ENCODE data around the gene POLN.

Gene POLN

GRCh38 chr4:2281575-2282343 is 39.8 kb upstream of the POLN start:
- peak overlapping the region; percentile 37; the same call in 1 of the 2 replicates for H3K9ac ChIP-seq (ENCODE audit: low read length)
- TF ChIP-seq EZH2 (IDR thresholded peaks at IDR 0.05; ENCODE audit: borderline replicate concordance, low read length) (no peak), CTCF (IDR thresholded peaks at IDR 0.05; ENCODE audit: low read length) (peak; percentile 37; the same call in 1 of the 2 replicates)
- H3K27me3 ChIP-seq (ENCODE audit: insufficient read depth, low read length): no peaks in the 10 kb centered on the region
- H3F3A ChIP-seq (ENCODE audit: insufficient read depth, low read length): no peaks in the 10 kb centered on the region
- peak overlapping the region; percentile 26; the same call in 1 of the 2 replicates for H3K4me2 ChIP-seq (ENCODE audit: low read length)
- no peaks in the 10 kb centered on the region for H3K79me2 ChIP-seq (ENCODE audit: insufficient read depth, low read length)
- no peaks in the 10 kb centered on the region for H3K9me2 ChIP-seq (ENCODE audit: low read depth, low read length)
- no peaks in the 10 kb centered on the region for H4K20me1 ChIP-seq (ENCODE audit: insufficient read depth, low read length)
- H3K36me3 ChIP-seq (ENCODE audit: insufficient read depth, low read length): no peaks in the 10 kb centered on the region
- H3K4me1 ChIP-seq (ENCODE audit: insufficient read depth, low read length, severe bottlenecking): peaks cover 13% of the 10 kb centered on the region
- H3K27ac ChIP-seq (ENCODE audit: low read depth, low read length, poor library complexity, severe bottlenecking): peak overlapping the region; percentile 18
- no peak overlapping the region for H2AFZ ChIP-seq (ENCODE audit: low read length)
- H3K4me3 ChIP-seq (ENCODE audit: low read depth, low read length, poor library complexity, severe bottlenecking): no peak overlapping the region
- H3K9me3 ChIP-seq (ENCODE audit: low read length): no peaks in the 10 kb centered on the region

- Histone ChIP-seq H3F3A (ENCODE audit: insufficient read depth, low read length) (no peaks in the 10 kb centered on the region), H4K20me1 (ENCODE audit: insufficient read depth, low read length) (no peaks in the 10 kb centered on the region), H3K27me3 (ENCODE audit: insufficient read depth, low read length) (no peaks in the 10 kb centered on the region), H3K36me3 (ENCODE audit: insufficient read depth, low read length) (no peaks in the 10 kb centered on the region), H3K79me2 (ENCODE audit: insufficient read depth, low read length) (no peaks in the 10 kb centered on the region), H3K27ac (ENCODE audit: low read depth, low read length, poor library complexity, severe bottlenecking) (no peak overlapping the region), H3K4me3 (ENCODE audit: low read depth, low read length, poor library complexity, severe bottlenecking) (no peak overlapping the region), H3K9ac (ENCODE audit: low read length) (no peak overlapping the region), H3K9me2 (ENCODE audit: low read depth, low read length) (no peaks in the 10 kb centered on the region), H3K9me3 (ENCODE audit: low read length) (no peaks in the 10 kb centered on the region), H2AFZ (ENCODE audit: low read length) (no peak overlapping the region), H3K4me2 (ENCODE audit: low read length) (no peak overlapping the region), H3K4me1 (ENCODE audit: insufficient read depth, low read length, severe bottlenecking) (peaks cover 13% of the 10 kb centered on the region)
- TF ChIP-seq CTCF (IDR thresholded peaks at IDR 0.05; ENCODE audit: low read length) (peak; percentile 26; the same call in 1 of the 2 replicates), EZH2 (IDR thresholded peaks at IDR 0.05; ENCODE audit: borderline replicate concordance, low read length) (no peak)
These were observed 38.8 kb upstream of the POLN start for GRCh38 chr4:2280531-2281300.

- Histone ChIP-seq H3K79me2 (ENCODE audit: insufficient read depth, low read length) (no peaks in the 10 kb centered on the region), H3K27me3 (ENCODE audit: insufficient read depth, low read length) (no peaks in the 10 kb centered on the region), H4K20me1 (ENCODE audit: insufficient read depth, low read length) (no peaks in the 10 kb centered on the region), H3F3A (ENCODE audit: insufficient read depth, low read length) (no peaks in the 10 kb centered on the region), H3K4me3 (ENCODE audit: low read depth, low read length, poor library complexity, severe bottlenecking) (no peak overlapping the region), H3K4me1 (ENCODE audit: insufficient read depth, low read length, severe bottlenecking) (peaks cover 13% of the 10 kb centered on the region), H3K9me3 (ENCODE audit: low read length) (no peaks in the 10 kb centered on the region), H3K9ac (ENCODE audit: low read length) (no peak overlapping the region), H3K36me3 (ENCODE audit: insufficient read depth, low read length) (no peaks in the 10 kb centered on the region), H3K27ac (ENCODE audit: low read depth, low read length, poor library complexity, severe bottlenecking) (no peak overlapping the region), H3K4me2 (ENCODE audit: low read length) (no peak overlapping the region), H2AFZ (ENCODE audit: low read length) (no peak overlapping the region), H3K9me2 (ENCODE audit: low read depth, low read length) (no peaks in the 10 kb centered on the region)
- TF ChIP-seq CTCF (IDR thresholded peaks at IDR 0.05; ENCODE audit: low read length): no peak
These were observed 36.0 kb upstream of the POLN start for GRCh38 chr4:2277956-2278355.
